ENCODE data around the gene HEPHL1.
A peak's percentile ranks its signal among the peaks of the same experiment; 100 is the strongest.

HEPHL1 gene

DNA sequence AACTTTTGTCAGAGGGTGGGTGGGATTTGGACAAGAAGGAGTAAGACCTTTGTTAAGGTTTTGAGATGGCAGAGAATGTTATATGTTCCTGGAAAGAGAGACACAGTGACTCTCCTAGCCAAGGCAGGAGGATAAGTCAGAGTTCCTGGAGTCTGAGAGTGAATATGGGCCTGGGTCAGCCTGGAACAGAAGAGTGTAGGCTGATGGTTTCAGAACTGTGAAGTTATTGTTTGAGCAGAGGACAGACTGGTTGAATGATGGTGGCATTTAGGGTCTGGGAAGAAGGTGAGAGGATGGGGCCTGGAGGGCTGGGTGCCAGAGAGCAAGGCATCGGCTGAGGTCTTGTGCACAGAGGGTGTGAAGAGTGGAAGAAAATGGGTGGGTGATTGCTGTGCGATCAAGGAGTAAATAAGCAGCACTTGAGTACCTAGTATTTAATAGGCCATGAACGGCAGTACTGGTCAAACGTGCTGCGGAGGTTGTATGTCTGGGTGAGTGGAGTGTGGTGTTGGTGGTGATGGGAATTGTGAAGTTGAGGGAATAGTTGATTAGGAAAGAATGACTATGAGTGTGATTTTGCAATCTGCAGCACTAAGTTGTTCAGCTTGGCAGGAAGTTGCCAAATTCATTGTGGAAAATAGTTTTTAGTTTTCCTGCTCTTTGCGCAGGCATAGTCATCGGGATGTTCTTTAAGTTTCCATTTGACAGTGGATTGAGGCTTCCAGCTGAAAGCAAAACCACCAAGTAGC lies 109.3 kb downstream of the HEPHL1 start:
- peak overlapping the region; percentile 69 for H3K4me3 ChIP-seq (ENCODE audit: low read depth, low read length)
- POLR2A ChIA-PET: interaction anchor here (0.5 kb wide), 1 partner anchor 389 kb away, joined by 3 read pairs; the partner anchor contains the start of gene C11orf54
- peak; percentile 73 for DNase-seq (ENCODE audit: low read depth, low spot score)
- TF ChIP-seq CTCF (IDR thresholded peaks at IDR 0.05; ENCODE audit: insufficient read depth, low read length, missing control alignments): no peak
- CTCF ChIA-PET: interaction anchor here (1.1 to 2.3 kb wide), 7 partner anchors 47 to 375 kb away, joined by 3 to 9 read pairs (median 6); no protein-coding TSS in a partner anchor

DNA sequence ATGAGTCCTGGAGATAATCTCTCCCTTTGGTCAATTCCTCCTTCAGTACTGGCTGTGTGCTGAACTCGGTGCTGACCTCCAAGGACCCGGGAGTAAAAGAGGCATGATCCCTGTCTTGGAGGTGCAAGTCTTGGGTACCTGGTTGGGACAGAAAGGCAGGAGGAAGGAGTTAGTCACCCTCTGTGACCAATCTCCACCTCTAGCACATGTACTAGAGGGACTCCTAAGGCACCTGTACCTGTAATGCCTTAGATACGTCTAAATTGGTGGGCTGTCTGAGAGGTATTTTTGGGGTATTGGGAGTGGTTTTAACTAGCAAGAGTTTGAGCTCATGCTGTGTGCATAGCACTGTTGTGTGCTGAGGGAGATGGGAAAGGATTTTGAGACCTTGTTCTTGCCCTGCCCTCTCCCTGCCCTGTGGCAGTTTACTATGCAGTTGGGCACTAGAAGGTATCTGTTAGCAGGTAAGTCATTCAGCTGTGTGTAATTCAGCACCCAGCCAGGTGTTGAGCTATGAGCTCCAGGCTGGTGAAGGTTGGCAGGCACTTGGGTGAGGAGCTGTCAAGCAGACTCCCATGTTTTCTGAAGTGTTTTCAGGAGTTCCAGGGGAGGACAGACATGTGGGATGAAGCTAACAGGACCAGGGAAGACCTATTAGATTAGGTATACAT lies 110.0 kb downstream of the HEPHL1 start:
- no peak for DNase-seq (ENCODE audit: low read depth, low spot score)
- POLR2A ChIA-PET: interaction anchor here (1.0 kb wide), 1 partner anchor 391 kb away, joined by 3 read pairs; no protein-coding TSS in a partner anchor
- no peak for TF ChIP-seq CTCF (IDR thresholded peaks at IDR 0.05; ENCODE audit: insufficient read depth, low read length, missing control alignments)
- H3K4me3 ChIP-seq (ENCODE audit: low read depth, low read length): peak overlapping the region; percentile 69
- CTCF ChIA-PET: interaction anchor here (0.6 to 2.3 kb wide), 9 partner anchors 13 to 391 kb away, joined by 3 to 9 read pairs (median 4); no protein-coding TSS in a partner anchor

GRCh38 chr11:94131718-94132115 lies 110.6 kb downstream of the HEPHL1 start:
- ChIA-PET CTCF (interaction anchor here (0.6 to 2.3 kb wide), 9 partner anchors 13 to 391 kb away, joined by 3 to 9 read pairs (median 4); no protein-coding TSS in a partner anchor), POLR2A (interaction anchor here (1.0 kb wide), 1 partner anchor 391 kb away, joined by 3 read pairs; no protein-coding TSS in a partner anchor)
- no peak for TF ChIP-seq CTCF (IDR thresholded peaks at IDR 0.05; ENCODE audit: insufficient read depth, low read length, missing control alignments)
- 0 out of 2 replicates have a peak overlapping the region, but pooled peaks have one; percentile 69 for H3K4me3 ChIP-seq (ENCODE audit: low read depth, low read length)
- no peak for DNase-seq (ENCODE audit: low read depth, low spot score)

- CTCF ChIA-PET: interaction anchor here (0.9 to 2.3 kb wide), 6 partner anchors 12 to 285 kb away, joined by 3 to 9 read pairs (median 6); no protein-coding TSS in a partner anchor
- no peak for TF ChIP-seq CTCF (IDR thresholded peaks at IDR 0.05; ENCODE audit: insufficient read depth, low read length, missing control alignments)
- no peak for DNase-seq (ENCODE audit: low read depth, low spot score)
- no peak overlapping the region; the same call in 1 of the 2 replicates for H3K4me3 ChIP-seq (ENCODE audit: low read depth, low read length)
- POLR2A ChIA-PET: interaction anchor here (1.0 kb wide), 1 partner anchor 392 kb away, joined by 3 read pairs; no protein-coding TSS in a partner anchor
Measured at GRCh38 chr11:94132152-94132558, 111.0 kb downstream of the HEPHL1 start.

DNA sequence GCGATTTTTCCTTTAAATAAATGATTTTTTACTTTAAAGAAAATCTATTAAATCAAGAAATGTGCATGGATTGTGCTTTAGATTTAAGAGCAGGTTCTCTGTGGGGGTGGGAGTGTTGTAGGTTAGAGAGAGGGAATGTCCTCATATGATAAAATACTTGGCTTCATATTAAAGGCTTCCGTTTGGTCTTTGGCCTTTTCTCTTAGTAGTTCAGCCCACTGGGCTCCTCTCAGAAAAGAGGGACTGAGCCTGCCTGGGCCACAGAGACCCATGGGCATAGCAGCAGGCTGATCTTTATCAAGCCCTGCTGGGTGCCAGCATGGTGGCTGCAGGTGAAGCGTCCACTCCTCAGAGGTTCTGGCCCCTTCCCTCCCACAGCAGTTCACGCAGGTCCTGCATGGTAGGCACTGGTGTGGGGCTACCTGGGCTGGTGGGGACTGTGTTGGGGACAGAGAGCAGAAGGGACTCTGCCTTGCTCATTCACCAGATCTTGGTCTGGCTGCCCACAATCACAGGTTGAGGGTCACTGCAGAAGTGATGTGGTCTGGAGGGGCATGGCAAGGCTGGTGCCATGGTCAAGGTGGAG lies 111.8 kb downstream of the HEPHL1 start:
- DNase-seq (ENCODE audit: low read depth, low spot score): no peak
- no peak for TF ChIP-seq CTCF (IDR thresholded peaks at IDR 0.05; ENCODE audit: insufficient read depth, low read length, missing control alignments)
- H3K4me3 ChIP-seq (ENCODE audit: low read depth, low read length): no peak overlapping the region
- POLR2A ChIA-PET: no interaction called here
- CTCF ChIA-PET: interaction anchor here (2.1 to 2.3 kb wide), 2 partner anchors 211 to 237 kb away, joined by 7 to 8 read pairs; no protein-coding TSS in a partner anchor

All from AG04449 (cell line).